Spleen (tissue), 7 donors: Measurements from ENCODE around the gene TTC27.

Source experiments
- POLR2A ChIP-seq, 3 donors: fragments of 450-650 bp; IDR thresholded peaks; one replicate each; pipeline ENCODE4 v1.5.1; 2017; ENCODE audit warnings: antibody characterized with exemption in 3 of 3, mild to moderate bottlenecking in 1 of 3
- TF ChIP-seq, protein P1 (sequence below), 11 experiments: fragments of 200-600 bp in 7 of 11; fragments of 450-650 bp in 4 of 11; sonication (generic) in 4 of 11; IDR thresholded peaks in 8 of 11; conservative IDR thresholded peaks in 3 of 11; 1 replicate in 7 of 11; 2 replicates in 4 of 11; pipeline versions ENCODE4 v1.4.0 to v1.8.0; 2016 to 2021; ENCODE audit warnings: antibody characterized with exemption in 11 of 11, inconsistent platforms in 4 of 11, mild to moderate bottlenecking in 1 of 11
- donor health status: DM: no; HTN: no; CAD: no; lungs with moderate emphysema.
- donor health status: DM: no; HTN: no; CAD: no.
- donor health status: DM: no; HTN: no; CAD: no.

DNA sequence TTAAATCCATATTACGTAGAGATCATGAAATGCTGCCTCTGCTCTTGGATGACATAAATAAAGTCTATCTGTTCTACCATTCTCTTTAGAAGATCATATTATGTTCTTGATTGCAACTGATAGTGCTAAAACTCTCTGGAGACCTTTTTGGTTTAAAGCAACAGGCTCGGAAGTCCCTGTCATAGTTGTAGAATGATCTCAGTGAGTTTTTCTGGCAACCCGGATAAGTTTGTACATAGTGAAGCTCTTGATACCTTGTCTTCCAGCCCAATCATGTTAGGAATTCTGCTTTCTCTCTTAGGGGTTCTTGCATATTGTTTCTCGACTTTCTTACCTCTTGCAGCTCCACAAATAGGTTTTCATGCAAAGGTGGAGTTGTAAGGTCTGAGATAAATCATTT is 156.1 kb downstream of the TTC27 start:
- TF ChIP-seq POLR2A (IDR thresholded peaks at IDR 0.05) = no peak
- TF ChIP-seq, protein P1, sequence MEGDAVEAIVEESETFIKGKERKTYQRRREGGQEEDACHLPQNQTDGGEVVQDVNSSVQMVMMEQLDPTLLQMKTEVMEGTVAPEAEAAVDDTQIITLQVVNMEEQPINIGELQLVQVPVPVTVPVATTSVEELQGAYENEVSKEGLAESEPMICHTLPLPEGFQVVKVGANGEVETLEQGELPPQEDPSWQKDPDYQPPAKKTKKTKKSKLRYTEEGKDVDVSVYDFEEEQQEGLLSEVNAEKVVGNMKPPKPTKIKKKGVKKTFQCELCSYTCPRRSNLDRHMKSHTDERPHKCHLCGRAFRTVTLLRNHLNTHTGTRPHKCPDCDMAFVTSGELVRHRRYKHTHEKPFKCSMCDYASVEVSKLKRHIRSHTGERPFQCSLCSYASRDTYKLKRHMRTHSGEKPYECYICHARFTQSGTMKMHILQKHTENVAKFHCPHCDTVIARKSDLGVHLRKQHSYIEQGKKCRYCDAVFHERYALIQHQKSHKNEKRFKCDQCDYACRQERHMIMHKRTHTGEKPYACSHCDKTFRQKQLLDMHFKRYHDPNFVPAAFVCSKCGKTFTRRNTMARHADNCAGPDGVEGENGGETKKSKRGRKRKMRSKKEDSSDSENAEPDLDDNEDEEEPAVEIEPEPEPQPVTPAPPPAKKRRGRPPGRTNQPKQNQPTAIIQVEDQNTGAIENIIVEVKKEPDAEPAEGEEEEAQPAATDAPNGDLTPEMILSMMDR (IDR thresholded peaks at IDR 0.05 in 8 of 11, conservative IDR thresholded peaks at IDR 0.05 in 3 of 11) = no peak
